Panc1 (cell line): ENCODE results near the gene SUGCT. TPM values are rescaled to one million over a fixed set of nuclear protein-coding genes. Genes with fewer than 3 reads are reported as not detected.

Experiments
- ATAC-seq: fragments of 200-7000 bp; cut with Tn5 transposase; 2 replicates; pipeline ENCODE4 v1.9.1; 2020; ENCODE audit warnings: mild to moderate bottlenecking, moderate library complexity
- BruUV-seq: library from RNA; stranded (reverse); fragments of 400-500 nt; replicated peaks from 2 replicates; lab custom pipeline; 2021; lab: Mats Ljungman, UMichigan
- CTCF ChIA-PET: fragments of 300-600 bp; sonication (Branson Sonifier 250); formaldehyde crosslinking; loops from one replicate; lab custom pipeline; 2022; ENCODE audit warnings: antibody characterized with exemption; lab: Charles Lee
- POLR2A ChIA-PET: fragments of 300-600 bp; sonication (Branson Sonifier 250); formaldehyde crosslinking; loops from one replicate; lab custom pipeline; 2022; ENCODE audit warnings: antibody characterized with exemption; lab: Charles Lee
- DNase-seq: peaks from one replicate; pipeline ENCODE4 v3.0.0-alpha.2; 2010; ENCODE audit warnings: low read depth, low spot score
- H3K27ac ChIP-seq: 2 replicates; pipeline ENCODE4 v1.5.1; 2011; ENCODE audit warnings: mild to moderate bottlenecking, low read length, inconsistent platforms
- H3K27me3 ChIP-seq: fragments of 200-500 bp; sonication (Bioruptor generic); 2 replicates; pipeline ENCODE4 v1.6.0; 2014; ENCODE audit warnings: low read length, inconsistent platforms; ENCODE audit not compliant: control insufficient read depth, insufficient read depth
- H3K36me3 ChIP-seq: fragments of 200-500 bp; sonication (Bioruptor generic); 2 replicates; pipeline ENCODE4 v1.5.1; 2014; ENCODE audit warnings: inconsistent platforms, mild to moderate bottlenecking, low read length, moderate library complexity; ENCODE audit not compliant: control insufficient read depth, insufficient read depth
- H3K4me1 ChIP-seq: 2 replicates; pipeline ENCODE4 v1.5.1; 2011; ENCODE audit warnings: inconsistent platforms, mild to moderate bottlenecking, low read length, moderate library complexity; ENCODE audit not compliant: control insufficient read depth, insufficient read depth
- H3K4me3 ChIP-seq, 2 experiments: 2 replicates each; pipeline ENCODE4 v1.5.1; 2011 to 2012; ENCODE audit warnings: low read depth in 2 of 2, low read length in 2 of 2, mild to moderate bottlenecking in 2 of 2, inconsistent platforms in 1 of 2, moderate library complexity in 1 of 2
- H3K9me3 ChIP-seq: fragments of 200-500 bp; sonication (Bioruptor generic); 2 replicates; pipeline ENCODE4 v1.5.1; 2014; ENCODE audit warnings: low read depth, mild to moderate bottlenecking, inconsistent platforms, low read length, moderate library complexity; ENCODE audit not compliant: control insufficient read depth, insufficient read depth
- POLR2AphosphoS5 ChIP-seq: IDR thresholded peaks from 2 replicates; pipeline ENCODE4 v1.6.1; 2012; ENCODE audit warnings: mild to moderate bottlenecking, low read depth, low read length, moderate library complexity
- REST ChIP-seq, 2 experiments: IDR thresholded peaks; 2 replicates each; pipeline ENCODE4 v1.6.1; 2011 to 2012; ENCODE audit warnings: low read depth in 2 of 2, control low read depth in 1 of 2, low read length in 1 of 2, mild to moderate bottlenecking in 1 of 2, moderate library complexity in 1 of 2; ENCODE audit not compliant: insufficient read depth in 1 of 2
- SIN3A ChIP-seq: IDR thresholded peaks from 2 replicates; pipeline ENCODE4 v1.6.1; 2012; ENCODE audit warnings: low read depth, mild to moderate bottlenecking, low read length, moderate library complexity, borderline replicate concordance; ENCODE audit not compliant: insufficient read depth
- TCF7L2 ChIP-seq: IDR thresholded peaks from 2 replicates; pipeline ENCODE4 v1.6.1; 2011; ENCODE audit warnings: mild to moderate bottlenecking, low read depth, low read length, inconsistent platforms
- in situ Hi-C: cut with HindIII; loops from 2 replicates; pipeline ENCODE4 v1.10.0; 2016; ENCODE audit warnings: low sequenced_read_pairs, low pct_unique_long_range_greater_than_20kb
- intact Hi-C: fragments of 100-400 bp; cut with micrococcal nuclease; formaldehyde crosslinking; loops from one replicate; pipeline ENCODE4 v1.10.0; 2022; ENCODE audit not compliant: unreplicated experiment
- total RNA-seq: library from RNA; stranded (reverse); gene quantifications from one replicate; pipeline ENCODE4 v1.2.1, GENCODE V29; 2021; ENCODE audit not compliant: unreplicated experiment
- TF ChIP-seq, protein P1 (sequence below): fragments of 450-650 bp; IDR thresholded peaks from 2 replicates; pipeline ENCODE4 v1.5.1; 2017; ENCODE audit warnings: mild to moderate bottlenecking

Gene SUGCT
- total RNA-seq, 1 experiment from 2014 or later: 3.1 TPM

DNA sequence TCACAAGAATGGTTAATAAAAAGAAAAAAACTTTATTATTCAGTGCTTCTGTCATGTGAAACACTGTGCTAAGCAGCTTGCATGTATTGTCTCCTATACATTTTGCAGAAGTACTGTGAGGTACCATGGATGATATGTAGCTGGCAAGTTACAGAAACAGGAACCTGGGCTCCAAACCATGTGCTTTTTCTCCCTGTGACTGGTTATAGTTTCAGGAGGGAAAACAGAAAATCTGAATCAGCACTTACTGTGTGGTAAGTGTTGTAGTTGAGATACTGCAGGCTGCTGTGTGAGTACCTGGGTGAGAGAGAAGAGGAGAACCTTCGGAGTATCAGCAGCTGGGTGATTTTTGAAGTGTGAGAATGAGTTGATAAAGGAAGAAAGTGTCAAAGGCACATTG lies 285.0 kb downstream of the SUGCT start:
- ChIA-PET CTCF (no interaction called here), POLR2A (no interaction called here)
- no peak overlapping the region for H3K4me3 ChIP-seq
- in situ Hi-C loops (no loop called here), intact Hi-C loops (no loop called here)
- no peaks in the 10 kb centered on the region for H3K36me3 ChIP-seq
- TF ChIP-seq REST (IDR thresholded peaks at IDR 0.05; ENCODE audit: insufficient read depth in 1 of 2, low read depth in 2 of 2, low read length in 1 of 2) (no peak), TCF7L2 (no peak), POLR2AphosphoS5 (no peak)
- TF ChIP-seq, protein P1, sequence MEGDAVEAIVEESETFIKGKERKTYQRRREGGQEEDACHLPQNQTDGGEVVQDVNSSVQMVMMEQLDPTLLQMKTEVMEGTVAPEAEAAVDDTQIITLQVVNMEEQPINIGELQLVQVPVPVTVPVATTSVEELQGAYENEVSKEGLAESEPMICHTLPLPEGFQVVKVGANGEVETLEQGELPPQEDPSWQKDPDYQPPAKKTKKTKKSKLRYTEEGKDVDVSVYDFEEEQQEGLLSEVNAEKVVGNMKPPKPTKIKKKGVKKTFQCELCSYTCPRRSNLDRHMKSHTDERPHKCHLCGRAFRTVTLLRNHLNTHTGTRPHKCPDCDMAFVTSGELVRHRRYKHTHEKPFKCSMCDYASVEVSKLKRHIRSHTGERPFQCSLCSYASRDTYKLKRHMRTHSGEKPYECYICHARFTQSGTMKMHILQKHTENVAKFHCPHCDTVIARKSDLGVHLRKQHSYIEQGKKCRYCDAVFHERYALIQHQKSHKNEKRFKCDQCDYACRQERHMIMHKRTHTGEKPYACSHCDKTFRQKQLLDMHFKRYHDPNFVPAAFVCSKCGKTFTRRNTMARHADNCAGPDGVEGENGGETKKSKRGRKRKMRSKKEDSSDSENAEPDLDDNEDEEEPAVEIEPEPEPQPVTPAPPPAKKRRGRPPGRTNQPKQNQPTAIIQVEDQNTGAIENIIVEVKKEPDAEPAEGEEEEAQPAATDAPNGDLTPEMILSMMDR: no peak
- no peak for DNase-seq
- no TSS peak for BruUV-seq
- no peaks in the 10 kb centered on the region for H3K4me1 ChIP-seq
- no peak for ATAC-seq
- no peak overlapping the region for H3K27ac ChIP-seq
- H3K27me3 ChIP-seq: no peaks in the 10 kb centered on the region
- H3K9me3 ChIP-seq: no peaks in the 10 kb centered on the region

DNA sequence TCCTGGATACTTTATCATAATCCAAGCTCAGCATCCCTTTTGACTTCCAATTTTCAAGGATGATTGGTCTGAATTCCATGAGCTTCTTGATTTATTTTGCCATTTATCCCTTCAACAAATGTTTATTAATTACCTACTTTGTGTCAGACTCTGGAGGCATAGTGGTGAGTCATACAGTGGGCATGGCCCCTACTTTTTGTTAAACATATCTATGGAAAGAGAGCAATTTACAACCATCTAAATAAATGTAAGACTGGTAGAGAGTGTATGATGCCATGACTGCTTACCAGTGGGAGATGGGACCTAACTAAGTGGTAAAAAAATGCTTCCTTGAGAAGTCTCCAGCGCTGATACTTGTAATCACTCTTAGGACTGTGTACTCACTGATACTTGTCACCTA lies 286.6 kb downstream of the SUGCT start:
- Histone ChIP-seq H3K4me1 (no peaks in the 10 kb centered on the region), H3K27me3 (no peaks in the 10 kb centered on the region), H3K9me3 (no peaks in the 10 kb centered on the region), H3K36me3 (no peaks in the 10 kb centered on the region), H3K4me3 (no peak overlapping the region), H3K27ac (no peak overlapping the region)
- no TSS peak for BruUV-seq
- POLR2A ChIA-PET: no interaction called here
- intact Hi-C loops (no loop called here), in situ Hi-C loops (no loop called here)
- TF ChIP-seq REST (IDR thresholded peaks at IDR 0.05; ENCODE audit: insufficient read depth in 1 of 2, low read depth in 2 of 2, low read length in 1 of 2) (no peak), POLR2AphosphoS5 (no peak), SIN3A (no peak), TCF7L2 (no peak)
- TF ChIP-seq, protein P1: no peak
- no peak for DNase-seq
- ATAC-seq: no peak
- CTCF ChIA-PET: no interaction called here
